ENCODE measurements around the gene COL21A1.

- no peak for TF ChIP-seq CTCF (IDR thresholded peaks at IDR 0.05)
- TF ChIP-seq POLR2A (IDR thresholded peaks at IDR 0.05; ENCODE audit: low read depth), result no peak
- no peak for TF ChIP-seq POLR2AphosphoS5 (IDR thresholded peaks at IDR 0.05)
- no peak for TF ChIP-seq EP300 (IDR thresholded peaks at IDR 0.05)
These were observed 9.0 kb downstream of the COL21A1 start for GRCh38 chr6:56238352-56238751.

Measured in esophagus muscularis mucosa (tissue), 4 donors.